Measurements from ENCODE around the gene COL1A1. TPM values are rescaled to one million over a fixed set of nuclear protein-coding genes. Genes with fewer than 3 reads are reported as not detected.

Gene COL1A1
- total and polyA plus RNA-seq, 4 donors, result 8.3 to 72.5 (median 35.8) TPM

DNA sequence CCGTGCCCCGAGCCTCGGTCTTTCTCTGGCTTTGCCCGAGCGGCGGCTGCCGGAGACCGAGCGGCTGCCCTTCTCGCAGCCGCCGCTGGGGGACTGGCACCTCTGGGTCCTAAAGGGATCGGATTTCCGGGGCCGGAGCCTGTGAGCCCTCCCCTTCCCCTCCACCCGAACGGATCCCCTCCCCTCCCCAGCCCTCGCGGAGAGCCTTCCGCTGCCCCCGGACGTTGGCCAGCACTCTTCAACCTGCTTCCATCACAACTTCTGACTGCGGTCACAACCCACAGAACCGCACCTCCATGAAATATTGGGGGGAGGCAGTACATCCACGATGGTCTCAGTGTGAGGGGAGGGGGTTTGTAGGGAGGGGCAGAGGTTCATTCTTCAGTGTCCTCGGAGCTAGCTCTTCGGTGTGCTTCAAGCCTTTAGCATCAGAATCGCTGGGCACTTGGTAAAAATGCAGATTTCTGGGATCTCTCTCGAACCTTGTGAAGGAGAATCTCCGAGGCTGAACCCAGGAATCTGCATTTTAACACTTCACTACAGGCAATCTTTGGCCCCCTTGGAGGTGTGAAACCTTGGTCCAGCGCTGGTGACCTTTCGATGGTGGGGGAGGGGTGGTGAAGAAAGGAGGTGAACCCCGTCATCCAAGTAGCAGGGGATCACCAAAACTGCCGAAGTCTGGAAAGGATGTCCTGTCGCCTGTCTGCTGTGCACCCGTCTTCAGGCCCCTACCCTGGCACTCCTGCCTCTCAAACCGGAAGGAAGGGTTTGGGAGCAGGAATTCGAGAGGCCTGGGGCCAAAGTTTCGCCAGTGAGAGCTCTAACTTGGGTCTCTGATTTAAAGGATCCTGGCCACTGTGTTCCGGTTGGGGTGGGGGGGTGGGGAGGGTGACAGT lies 50.1 kb downstream of the COL1A1 start:
- H3K27ac ChIP-seq (ENCODE audit: low read depth in 1 of 2, low read length in 2 of 2), result peak overlapping the region; percentile 79 to 82
- H3K36me3 ChIP-seq (ENCODE audit: control insufficient read depth in 4 of 4, insufficient read depth in 3 of 4, low read depth in 1 of 4, low read length in 3 of 4), result no peaks in the 10 kb centered on the region
- H3K4me3 ChIP-seq (ENCODE audit: low read depth in 1 of 3, low read length in 3 of 3), result peak overlapping the region in 2 of 3 donors; percentile 37 to 73
- WGBS, result 3% methylated on average over 40 of the region's 40 CpGs
- TF ChIP-seq SP1 (IDR thresholded peaks at IDR 0.05) (no peak), TAF1 (conservative IDR thresholded peaks at IDR 0.05) (no peak), NR2F2 (IDR thresholded peaks at IDR 0.05) (no peak), FOXA1 (IDR thresholded peaks at IDR 0.05) (no peak), FOXA2 (IDR thresholded peaks at IDR 0.05) (no peak), RXRA (IDR thresholded peaks at IDR 0.05) (no peak), HNF4A (conservative IDR thresholded peaks at IDR 0.05) (peak in 1 of 2 donors; percentile 30), JUND (IDR thresholded peaks at IDR 0.05) (no peak), HNF4G (IDR thresholded peaks at IDR 0.05) (no peak), EGR1 (IDR thresholded peaks at IDR 0.05; ENCODE audit: low read depth in 2 of 2) (peak in 1 of 2 donors; percentile 6), YY1 (IDR thresholded peaks at IDR 0.05) (no peak), RAD21 (IDR thresholded peaks at IDR 0.05) (peak in 1 of 2 donors; percentile 41), GABPA (IDR thresholded peaks at IDR 0.05 in 1 of 2, conservative IDR thresholded peaks at IDR 0.05 in 1 of 2) (peak in 1 of 2 donors; percentile 71)
- TF ChIP-seq, protein P1, sequence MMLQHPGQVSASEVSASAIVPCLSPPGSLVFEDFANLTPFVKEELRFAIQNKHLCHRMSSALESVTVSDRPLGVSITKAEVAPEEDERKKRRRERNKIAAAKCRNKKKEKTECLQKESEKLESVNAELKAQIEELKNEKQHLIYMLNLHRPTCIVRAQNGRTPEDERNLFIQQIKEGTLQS (IDR thresholded peaks at IDR 0.05), result no peak
- TF ChIP-seq, protein P2, sequence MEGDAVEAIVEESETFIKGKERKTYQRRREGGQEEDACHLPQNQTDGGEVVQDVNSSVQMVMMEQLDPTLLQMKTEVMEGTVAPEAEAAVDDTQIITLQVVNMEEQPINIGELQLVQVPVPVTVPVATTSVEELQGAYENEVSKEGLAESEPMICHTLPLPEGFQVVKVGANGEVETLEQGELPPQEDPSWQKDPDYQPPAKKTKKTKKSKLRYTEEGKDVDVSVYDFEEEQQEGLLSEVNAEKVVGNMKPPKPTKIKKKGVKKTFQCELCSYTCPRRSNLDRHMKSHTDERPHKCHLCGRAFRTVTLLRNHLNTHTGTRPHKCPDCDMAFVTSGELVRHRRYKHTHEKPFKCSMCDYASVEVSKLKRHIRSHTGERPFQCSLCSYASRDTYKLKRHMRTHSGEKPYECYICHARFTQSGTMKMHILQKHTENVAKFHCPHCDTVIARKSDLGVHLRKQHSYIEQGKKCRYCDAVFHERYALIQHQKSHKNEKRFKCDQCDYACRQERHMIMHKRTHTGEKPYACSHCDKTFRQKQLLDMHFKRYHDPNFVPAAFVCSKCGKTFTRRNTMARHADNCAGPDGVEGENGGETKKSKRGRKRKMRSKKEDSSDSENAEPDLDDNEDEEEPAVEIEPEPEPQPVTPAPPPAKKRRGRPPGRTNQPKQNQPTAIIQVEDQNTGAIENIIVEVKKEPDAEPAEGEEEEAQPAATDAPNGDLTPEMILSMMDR (IDR thresholded peaks at IDR 0.05; ENCODE audit: low read depth, low read length, missing input control), result peak; percentile 67
- TF ChIP-seq, protein P3, sequence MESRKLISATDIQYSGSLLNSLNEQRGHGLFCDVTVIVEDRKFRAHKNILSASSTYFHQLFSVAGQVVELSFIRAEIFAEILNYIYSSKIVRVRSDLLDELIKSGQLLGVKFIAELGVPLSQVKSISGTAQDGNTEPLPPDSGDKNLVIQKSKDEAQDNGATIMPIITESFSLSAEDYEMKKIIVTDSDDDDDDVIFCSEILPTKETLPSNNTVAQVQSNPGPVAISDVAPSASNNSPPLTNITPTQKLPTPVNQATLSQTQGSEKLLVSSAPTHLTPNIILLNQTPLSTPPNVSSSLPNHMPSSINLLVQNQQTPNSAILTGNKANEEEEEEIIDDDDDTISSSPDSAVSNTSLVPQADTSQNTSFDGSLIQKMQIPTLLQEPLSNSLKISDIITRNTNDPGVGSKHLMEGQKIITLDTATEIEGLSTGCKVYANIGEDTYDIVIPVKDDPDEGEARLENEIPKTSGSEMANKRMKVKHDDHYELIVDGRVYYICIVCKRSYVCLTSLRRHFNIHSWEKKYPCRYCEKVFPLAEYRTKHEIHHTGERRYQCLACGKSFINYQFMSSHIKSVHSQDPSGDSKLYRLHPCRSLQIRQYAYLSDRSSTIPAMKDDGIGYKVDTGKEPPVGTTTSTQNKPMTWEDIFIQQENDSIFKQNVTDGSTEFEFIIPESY (IDR thresholded peaks at IDR 0.05), result no peak
- TF ChIP-seq, protein P4, sequence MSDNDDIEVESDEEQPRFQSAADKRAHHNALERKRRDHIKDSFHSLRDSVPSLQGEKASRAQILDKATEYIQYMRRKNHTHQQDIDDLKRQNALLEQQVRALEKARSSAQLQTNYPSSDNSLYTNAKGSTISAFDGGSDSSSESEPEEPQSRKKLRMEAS (IDR thresholded peaks at IDR 0.05), result no peak
- TF ChIP-seq, protein P5, sequence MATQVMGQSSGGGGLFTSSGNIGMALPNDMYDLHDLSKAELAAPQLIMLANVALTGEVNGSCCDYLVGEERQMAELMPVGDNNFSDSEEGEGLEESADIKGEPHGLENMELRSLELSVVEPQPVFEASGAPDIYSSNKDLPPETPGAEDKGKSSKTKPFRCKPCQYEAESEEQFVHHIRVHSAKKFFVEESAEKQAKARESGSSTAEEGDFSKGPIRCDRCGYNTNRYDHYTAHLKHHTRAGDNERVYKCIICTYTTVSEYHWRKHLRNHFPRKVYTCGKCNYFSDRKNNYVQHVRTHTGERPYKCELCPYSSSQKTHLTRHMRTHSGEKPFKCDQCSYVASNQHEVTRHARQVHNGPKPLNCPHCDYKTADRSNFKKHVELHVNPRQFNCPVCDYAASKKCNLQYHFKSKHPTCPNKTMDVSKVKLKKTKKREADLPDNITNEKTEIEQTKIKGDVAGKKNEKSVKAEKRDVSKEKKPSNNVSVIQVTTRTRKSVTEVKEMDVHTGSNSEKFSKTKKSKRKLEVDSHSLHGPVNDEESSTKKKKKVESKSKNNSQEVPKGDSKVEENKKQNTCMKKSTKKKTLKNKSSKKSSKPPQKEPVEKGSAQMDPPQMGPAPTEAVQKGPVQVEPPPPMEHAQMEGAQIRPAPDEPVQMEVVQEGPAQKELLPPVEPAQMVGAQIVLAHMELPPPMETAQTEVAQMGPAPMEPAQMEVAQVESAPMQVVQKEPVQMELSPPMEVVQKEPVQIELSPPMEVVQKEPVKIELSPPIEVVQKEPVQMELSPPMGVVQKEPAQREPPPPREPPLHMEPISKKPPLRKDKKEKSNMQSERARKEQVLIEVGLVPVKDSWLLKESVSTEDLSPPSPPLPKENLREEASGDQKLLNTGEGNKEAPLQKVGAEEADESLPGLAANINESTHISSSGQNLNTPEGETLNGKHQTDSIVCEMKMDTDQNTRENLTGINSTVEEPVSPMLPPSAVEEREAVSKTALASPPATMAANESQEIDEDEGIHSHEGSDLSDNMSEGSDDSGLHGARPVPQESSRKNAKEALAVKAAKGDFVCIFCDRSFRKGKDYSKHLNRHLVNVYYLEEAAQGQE (IDR thresholded peaks at IDR 0.05), result no peak
- peak; percentile 86 for DNase-seq (ENCODE audit: low spot score)
- no peaks in the 10 kb centered on the region for H3K27me3 ChIP-seq (ENCODE audit: control insufficient read depth in 4 of 4, insufficient read depth in 4 of 4, low read length in 3 of 4)
- no peaks in the 10 kb centered on the region for H3K9me3 ChIP-seq (ENCODE audit: control insufficient read depth in 4 of 4, low read length in 3 of 4)
- H3K4me1 ChIP-seq (ENCODE audit: control insufficient read depth in 4 of 4, insufficient read depth in 4 of 4, low read length in 3 of 4), result peaks cover 11 to 48% (median 40%) of the 10 kb centered on the region in 4 donors
- H3K9ac ChIP-seq (ENCODE audit: low read depth in 1 of 2, low read length in 2 of 2), result peak overlapping the region in 1 of 2 donors; percentile 52

Data from liver (tissue), 9 donors.